B cell (primary cell): ENCODE results near the gene CHAF1A. TPM values are rescaled to one million over a fixed set of nuclear protein-coding genes. Genes with fewer than 3 reads are reported as not detected.

Source experiments
- ATAC-seq: fragments of 200-7000 bp; cut with Tn5 transposase; one replicate; pipeline ENCODE4 v1.10.0; 2021; ENCODE audit warnings: low read depth, mild to moderate bottlenecking, moderate number of reproducible peaks, moderate library complexity
- CTCF ChIA-PET: fragments of 350-600 bp; sonication (Branson Sonifier 250); formaldehyde crosslinking; loops from one replicate; lab custom pipeline; 2021; ENCODE audit warnings: antibody characterized with exemption, inconsistent platforms; lab: Charles Lee
- POLR2A ChIA-PET: fragments of 350-600 bp; sonication (Branson Sonifier 250); formaldehyde crosslinking; loops from one replicate; lab custom pipeline; 2021; ENCODE audit warnings: antibody characterized with exemption; lab: Charles Lee
- DNase-seq: peaks from one replicate; pipeline ENCODE4 v3.0.0; 2013
- H2AFZ ChIP-seq: 2 replicates; pipeline ENCODE4 v1.6.1; 2012; ENCODE audit warnings: mild to moderate bottlenecking, low read depth, low read length; ENCODE audit not compliant: insufficient read depth, poor library complexity, severe bottlenecking
- H3K27ac ChIP-seq, 2 donors: 1 replicate in 1 of 2; 2 replicates in 1 of 2; pipeline ENCODE4 v1.5.1; 2012 to 2013; ENCODE audit warnings: low read length in 2 of 2, mild to moderate bottlenecking in 2 of 2, moderate library complexity in 1 of 2
- H3K27me3 ChIP-seq, 4 experiments: fragments of 200-600 bp in 1 of 4; sonication (generic) in 1 of 4; replicated peaks in 1 of 4; 1 replicate in 2 of 4; 2 replicates in 2 of 4; pipeline versions ENCODE4 v1.6.1 to v1.7.0; 2013 to 2016; ENCODE audit warnings: low read length in 3 of 4, mild to moderate bottlenecking in 2 of 4, mixed read lengths in 1 of 4, moderate library complexity in 1 of 4; ENCODE audit not compliant: insufficient read depth in 4 of 4, control insufficient read depth in 3 of 4; ENCODE audit errors: control extremely low read depth in 1 of 4
- H3K36me3 ChIP-seq, 2 experiments: replicated peaks in 1 of 2; 1 replicate in 1 of 2; 2 replicates in 1 of 2; pipeline versions ENCODE4 v1.6.1 to v1.7.1; 2013; ENCODE audit warnings: low read length in 1 of 2; ENCODE audit not compliant: insufficient read depth in 2 of 2, control insufficient read depth in 1 of 2; ENCODE audit errors: control extremely low read depth in 1 of 2, extremely low read depth in 1 of 2
- H3K4me1 ChIP-seq, 2 donors: fragments of 200-600 bp in 1 of 2; sonication (generic) in 1 of 2; 1 replicate in 1 of 2; 2 replicates in 1 of 2; pipeline versions ENCODE4 v1.5.1 to v1.6.1; 2013 to 2017; ENCODE audit warnings: low read length in 2 of 2; ENCODE audit not compliant: control insufficient read depth in 2 of 2, insufficient read depth in 2 of 2
- H3K4me2 ChIP-seq: replicated peaks from 2 replicates; pipeline ENCODE3; 2012; ENCODE audit warnings: mild to moderate bottlenecking, low read depth, low read length; ENCODE audit not compliant: poor library complexity, severe bottlenecking
- H3K4me3 ChIP-seq, 5 experiments: fragments of 200-600 bp in 1 of 5; sonication (generic) in 1 of 5; 1 replicate in 3 of 5; 2 replicates in 2 of 5; pipeline versions ENCODE4 v1.5.1 to v1.7.0; 2011 to 2016; ENCODE audit warnings: low read length in 4 of 5, mild to moderate bottlenecking in 4 of 5, low read depth in 2 of 5, control low read depth in 1 of 5, moderate library complexity in 1 of 5; ENCODE audit not compliant: insufficient read depth in 1 of 5; ENCODE audit errors: control extremely low read depth in 1 of 5, extremely low read depth in 1 of 5
- H3K79me2 ChIP-seq: fragments of 200-600 bp; sonication (generic); one replicate; pipeline ENCODE4 v1.6.0; 2016; ENCODE audit warnings: low read length; ENCODE audit not compliant: control insufficient read depth, insufficient read depth
- H3K9ac ChIP-seq: fragments of 200-600 bp; sonication (generic); 2 replicates; pipeline ENCODE4 v1.6.1; 2017; ENCODE audit warnings: mild to moderate bottlenecking, low read length, moderate library complexity
- H3K9me3 ChIP-seq, 3 donors: one replicate each; pipeline versions ENCODE4 v1.6.1 to v1.7.1; 2013; ENCODE audit warnings: low read length in 2 of 3; ENCODE audit not compliant: control insufficient read depth in 2 of 3, insufficient read depth in 1 of 3; ENCODE audit errors: control extremely low read depth in 1 of 3
- H4K20me1 ChIP-seq: 2 replicates; pipeline ENCODE4 v1.6.0; 2012; ENCODE audit warnings: mild to moderate bottlenecking, low read length; ENCODE audit not compliant: insufficient read depth, control insufficient read depth, poor library complexity, severe bottlenecking
- H3K27ac Mint-ChIP-seq: one replicate; pipeline ENCODE4 v1.8.0; 2021; ENCODE audit warnings: mixed read lengths
- H3K27me3 Mint-ChIP-seq: one replicate; pipeline ENCODE4 v1.8.0; 2021; ENCODE audit warnings: mixed read lengths
- H3K4me1 Mint-ChIP-seq: one replicate; pipeline ENCODE4 v1.8.0; 2021; ENCODE audit warnings: mixed read lengths
- H3K4me3 Mint-ChIP-seq: one replicate; pipeline ENCODE4 v1.8.0; 2021; ENCODE audit warnings: mixed read lengths
- H3K9me3 Mint-ChIP-seq: one replicate; pipeline ENCODE4 v1.8.0; 2022; ENCODE audit warnings: mixed read lengths; ENCODE audit not compliant: insufficient read depth
- CTCF ChIP-seq: fragments of 200-600 bp; IDR thresholded peaks from one replicate; pipeline ENCODE4 v1.8.0; 2022; ENCODE audit warnings: antibody characterized with exemption, mild to moderate bottlenecking
- EZH2 ChIP-seq: IDR thresholded peaks from 2 replicates; pipeline ENCODE4 v1.6.1; 2012; ENCODE audit warnings: borderline replicate concordance, low read depth, mild to moderate bottlenecking, moderate library complexity, low read length; ENCODE audit not compliant: insufficient read depth, poor library complexity, severe bottlenecking
- WGBS: methylation state at CpG from one replicate; pipeline ENCODE4 v1.1.5; 2013; ENCODE audit warnings: missing lambda C conversion rate; ENCODE audit not compliant: insufficient coverage; 5-methylcytosine and 5-hydroxymethylcytosine counted together
- intact Hi-C: fragments of 100-400 bp; cut with micrococcal nuclease; formaldehyde crosslinking; loops from one replicate; pipeline ENCODE4 v1.10.0; 2022
- polyA plus RNA-seq: library from polyadenylated mRNA; depleted of rRNA; stranded (reverse); fragments of >200 nt; gene quantifications from 2 replicates; pipeline ENCODE4 v1.2.3, GENCODE V29; 2012
- total RNA-seq, 2 donors: library from RNA; stranded (reverse); fragments of 120-200 nt in 1 of 2; gene quantifications; 1 replicate in 1 of 2; 2 replicates in 1 of 2; pipeline versions ENCODE4 v1.2.3 to v1.2.4, GENCODE V29; 2013 to 2022

CHAF1A gene
- total and polyA plus RNA-seq, 2 donors (not counting 1 experiment from before 2014, with no cell fraction given) = 15.1 to 19.7 TPM

DNA sequence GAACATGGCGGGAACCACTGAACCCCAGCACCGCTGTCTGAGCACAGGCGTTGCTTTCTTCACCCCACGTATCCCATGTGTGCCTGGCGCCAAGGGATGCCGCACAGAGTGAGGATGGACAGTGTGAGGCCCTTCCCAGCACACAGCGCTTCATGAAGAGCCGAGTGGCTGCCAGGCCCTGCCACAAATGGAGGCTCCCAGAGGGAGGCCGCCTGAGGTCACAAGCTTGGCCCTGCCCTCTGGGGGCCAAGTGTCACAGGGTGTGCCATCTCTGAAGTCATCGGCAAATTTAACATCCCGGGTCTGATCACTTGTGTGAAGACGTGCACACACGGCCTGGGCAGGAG is 34.7 kb upstream of the CHAF1A start:
- Histone ChIP-seq H3K79me2 (peaks cover 22% of the 10 kb centered on the region), H2AFZ (no peak overlapping the region), H3K27me3 (no peaks in the 10 kb centered on the region), H3K4me3 (no peak overlapping the region), H3K4me1 (peaks cover 48 to 55% of the 10 kb centered on the region in 2 donors), H4K20me1 (peaks cover 28% of the 10 kb centered on the region), H3K9me3 (no peaks in the 10 kb centered on the region), H3K9ac (no peak overlapping the region), H3K27ac (peak overlapping the region; percentile 84 to 95), H3K4me2 (peak overlapping the region; percentile 96), H3K36me3 (peaks cover 0 to 38% of the 10 kb centered on the region in 2 experiments)
- CTCF ChIA-PET = interaction anchor here (0.9 to 2.1 kb wide), 4 partner anchors 15 to 33 kb away, joined by 3 to 14 read pairs (median 4); partner anchors contain the start of genes MPND and SH3GL1
- Mint-ChIP-seq H3K9me3 (no peaks in the 10 kb centered on the region), H3K27me3 (no peaks in the 10 kb centered on the region), H3K4me3 (peak overlapping the region; percentile 69), H3K4me1 (peaks cover 49% of the 10 kb centered on the region), H3K27ac (peak overlapping the region; percentile 96)
- TF ChIP-seq EZH2 (no peak), CTCF (no peak)
- POLR2A ChIA-PET = interaction anchor here (0.7 kb wide), 2 partner anchors 24 to 37 kb away, joined by 3 to 4 read pairs; partner anchors contain the start of gene MPND
- ATAC-seq (peak; percentile 29), DNase-seq (no peak)
- 76% methylated on average over 13 of the region's 13 CpGs for WGBS
- intact Hi-C loops = loop anchor here (2.0 kb wide), 1 partner anchor 25 kb away; the partner anchor contains the start of gene MPND

GRCh38 chr19:4368128-4368820 is 34.2 kb upstream of the CHAF1A start:
- ATAC-seq (no peak), DNase-seq (peak; percentile 74)
- Histone ChIP-seq H3K27ac (peak overlapping the region; percentile 84 to 95), H3K9ac (no peak overlapping the region), H3K4me3 (no peak overlapping the region), H3K27me3 (no peaks in the 10 kb centered on the region), H4K20me1 (peaks cover 33% of the 10 kb centered on the region), H3K4me2 (peak overlapping the region; percentile 96), H3K79me2 (peaks cover 27% of the 10 kb centered on the region), H3K9me3 (no peaks in the 10 kb centered on the region), H3K36me3 (peaks cover 0 to 33% of the 10 kb centered on the region in 2 experiments), H3K4me1 (peaks cover 53 to 60% of the 10 kb centered on the region in 2 donors), H2AFZ (no peak overlapping the region)
- 71% methylated on average over 14 of the region's 19 CpGs for WGBS
- Mint-ChIP-seq H3K4me3 (peak overlapping the region; percentile 83), H3K27ac (peak overlapping the region; percentile 96), H3K27me3 (no peaks in the 10 kb centered on the region), H3K9me3 (no peaks in the 10 kb centered on the region), H3K4me1 (peaks cover 52% of the 10 kb centered on the region)
- CTCF ChIA-PET = interaction anchor here (1.3 to 2.1 kb wide), 3 partner anchors 16 to 32 kb away, joined by 4 to 14 read pairs (median 4); partner anchors contain the start of genes MPND and SH3GL1
- intact Hi-C loops = loop anchor here (2.0 kb wide), 1 partner anchor 25 kb away; the partner anchor contains the start of gene MPND
- POLR2A ChIA-PET = interaction anchor here (1.0 kb wide), 1 partner anchor 34 kb away, joined by 3 read pairs; the partner anchor contains the start of gene CHAF1A
- TF ChIP-seq EZH2 = no peak
- no peak for TF ChIP-seq CTCF
